Mammary epithelial cell (primary cell): ENCODE results near the gene SPTLC1.

Experiments used
- EZH2 ChIP-seq: IDR thresholded peaks from 2 replicates; pipeline ENCODE4 v1.6.1; 2012; ENCODE audit warnings: low read length, inconsistent platforms, borderline replicate concordance
- TF ChIP-seq, protein P1 (sequence below), 2 donors: IDR thresholded peaks in 1 of 2; conservative IDR thresholded peaks in 1 of 2; 2 replicates each; pipeline ENCODE4 v1.5.1; 2011 to 2012; ENCODE audit warnings: inconsistent platforms in 2 of 2, low read length in 2 of 2, mild to moderate bottlenecking in 2 of 2, control low read depth in 1 of 2, low read depth in 1 of 2; ENCODE audit not compliant: insufficient read depth in 1 of 2; ENCODE audit errors: extremely low read depth in 1 of 2

DNA sequence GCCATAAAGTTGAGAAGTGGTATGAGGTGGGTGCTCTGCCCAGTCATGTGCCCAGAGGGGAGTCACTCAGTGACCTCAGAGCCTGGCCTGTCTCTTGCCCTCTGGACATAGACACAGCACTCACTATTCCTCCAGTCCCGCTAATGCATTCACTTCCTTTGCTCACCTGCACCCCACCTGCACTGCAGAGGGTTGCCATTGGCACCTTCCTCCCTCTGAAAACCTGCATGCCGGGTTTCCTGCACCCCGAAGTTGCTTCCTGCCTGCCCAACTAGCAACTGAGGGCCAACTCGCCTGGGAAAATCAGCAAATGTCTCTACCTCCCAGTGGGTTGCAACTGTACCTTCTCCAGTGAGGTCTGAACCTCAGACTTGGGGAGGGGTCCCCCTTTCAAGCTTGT lies 48.1 kb upstream of the SPTLC1 start:
- TF ChIP-seq, protein P1, sequence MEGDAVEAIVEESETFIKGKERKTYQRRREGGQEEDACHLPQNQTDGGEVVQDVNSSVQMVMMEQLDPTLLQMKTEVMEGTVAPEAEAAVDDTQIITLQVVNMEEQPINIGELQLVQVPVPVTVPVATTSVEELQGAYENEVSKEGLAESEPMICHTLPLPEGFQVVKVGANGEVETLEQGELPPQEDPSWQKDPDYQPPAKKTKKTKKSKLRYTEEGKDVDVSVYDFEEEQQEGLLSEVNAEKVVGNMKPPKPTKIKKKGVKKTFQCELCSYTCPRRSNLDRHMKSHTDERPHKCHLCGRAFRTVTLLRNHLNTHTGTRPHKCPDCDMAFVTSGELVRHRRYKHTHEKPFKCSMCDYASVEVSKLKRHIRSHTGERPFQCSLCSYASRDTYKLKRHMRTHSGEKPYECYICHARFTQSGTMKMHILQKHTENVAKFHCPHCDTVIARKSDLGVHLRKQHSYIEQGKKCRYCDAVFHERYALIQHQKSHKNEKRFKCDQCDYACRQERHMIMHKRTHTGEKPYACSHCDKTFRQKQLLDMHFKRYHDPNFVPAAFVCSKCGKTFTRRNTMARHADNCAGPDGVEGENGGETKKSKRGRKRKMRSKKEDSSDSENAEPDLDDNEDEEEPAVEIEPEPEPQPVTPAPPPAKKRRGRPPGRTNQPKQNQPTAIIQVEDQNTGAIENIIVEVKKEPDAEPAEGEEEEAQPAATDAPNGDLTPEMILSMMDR (conservative IDR thresholded peaks at IDR 0.05 in 1 of 2, IDR thresholded peaks at IDR 0.05 in 1 of 2; ENCODE audit: extremely low read depth in 1 of 2, insufficient read depth in 1 of 2, low read depth in 1 of 2, low read length in 2 of 2) = no peak
- TF ChIP-seq EZH2 = no peak
